Measurements from ENCODE around the gene TBK1. TPM values are rescaled to one million over a fixed set of nuclear protein-coding genes. Genes with fewer than 3 reads are reported as not detected.
"Not testable (repeated sequence)": the region's sequence is repeated elsewhere in the genome, so short reads cannot be mapped to it uniquely, and the experiment has no call there.

TBK1 gene
- total RNA-seq, 2 experiments from 2014 or later = 22.7 to 29.5 TPM

GRCh38 chr12:64522807-64523206, 70.9 kb downstream of the TBK1 start:
- no TSS peak for BruUV-seq (replicated peaks)
- DNase-seq (ENCODE audit: low spot score) = no peak
- intact Hi-C loops (cut with micrococcal nuclease; ENCODE audit: unreplicated experiment) = no loop called here
- Histone ChIP-seq H3K4me1 (ENCODE audit: insufficient read depth, low read length, poor library complexity, severe bottlenecking) (no peaks in the 10 kb centered on the region), H3K4me2 (ENCODE audit: low read length) (no peak overlapping the region), H2AFZ (ENCODE audit: low read length) (no peak overlapping the region), H3K4me3 (ENCODE audit: low read depth, low read length, poor library complexity, severe bottlenecking) (no peak overlapping the region), H3K9me3 (ENCODE audit: low read length) (no peaks in the 10 kb centered on the region), H3K27ac (ENCODE audit: low read depth, low read length, poor library complexity, severe bottlenecking) (no peak overlapping the region), H3K79me2 (ENCODE audit: insufficient read depth, low read depth, low read length) (no peaks in the 10 kb centered on the region), H4K20me1 (ENCODE audit: insufficient read depth, low read length) (no peaks in the 10 kb centered on the region), H3K9me2 (ENCODE audit: insufficient read depth, low read length) (no peaks in the 10 kb centered on the region), H3K36me3 (ENCODE audit: insufficient read depth, low read length) (no peaks in the 10 kb centered on the region)
- TF ChIP-seq EZH2phosphoT487 (IDR thresholded peaks at IDR 0.05; ENCODE audit: borderline replicate concordance, low read depth, low read length) (no peak), CTCF (conservative IDR thresholded peaks at IDR 0.05; ENCODE audit: low read length) (no peak)
- POLR2A ChIA-PET = interaction anchor here (0.6 to 1.4 kb wide), 4 partner anchors 12 to 72 kb away, joined by 3 to 8 read pairs (median 4); no protein-coding TSS in a partner anchor
- CTCF ChIA-PET (ENCODE audit: unreplicated experiment) = no interaction called here

- H4K20me1 ChIP-seq (ENCODE audit: insufficient read depth, low read length); CTCF ChIA-PET (ENCODE audit: unreplicated experiment); H3K36me3 ChIP-seq (ENCODE audit: insufficient read depth, low read length); H3K4me2 ChIP-seq (ENCODE audit: low read length); H3K9me2 ChIP-seq (ENCODE audit: insufficient read depth, low read length); H3K4me3 ChIP-seq (ENCODE audit: low read depth, low read length, poor library complexity, severe bottlenecking); H3K79me2 ChIP-seq (ENCODE audit: insufficient read depth, low read depth, low read length); DNase-seq (ENCODE audit: low spot score); H3K4me1 ChIP-seq (ENCODE audit: insufficient read depth, low read length, poor library complexity, severe bottlenecking); intact Hi-C loops (cut with micrococcal nuclease; ENCODE audit: unreplicated experiment); H2AFZ ChIP-seq (ENCODE audit: low read length); H3K27ac ChIP-seq (ENCODE audit: low read depth, low read length, poor library complexity, severe bottlenecking); BruUV-seq (replicated peaks); H3K9me3 ChIP-seq (ENCODE audit: low read length): not testable (repeated sequence)
- POLR2A ChIA-PET = interaction anchor here (0.6 to 1.4 kb wide), 4 partner anchors 9 to 71 kb away, joined by 3 read pairs; no protein-coding TSS in a partner anchor
These were observed 71.9 kb downstream of the TBK1 start for GRCh38 chr12:64523565-64524444.

GRCh38 chr12:64525461-64526160, 73.7 kb downstream of the TBK1 start:
- DNase-seq (ENCODE audit: low spot score) = no peak
- ChIA-PET POLR2A (interaction anchor here (0.6 to 1.1 kb wide), 2 partner anchors 30 to 221 kb away, joined by 3 read pairs; no protein-coding TSS in a partner anchor), CTCF (ENCODE audit: unreplicated experiment) (no interaction called here)
- TF ChIP-seq EZH2phosphoT487 (IDR thresholded peaks at IDR 0.05; ENCODE audit: borderline replicate concordance, low read depth, low read length) (no peak), CTCF (conservative IDR thresholded peaks at IDR 0.05; ENCODE audit: low read length) (no peak)
- Histone ChIP-seq H2AFZ (ENCODE audit: low read length) (no peak overlapping the region), H3K36me3 (ENCODE audit: insufficient read depth, low read length) (no peaks in the 10 kb centered on the region), H3K4me2 (ENCODE audit: low read length) (no peak overlapping the region), H3K4me1 (ENCODE audit: insufficient read depth, low read length, poor library complexity, severe bottlenecking) (no peaks in the 10 kb centered on the region), H3K79me2 (ENCODE audit: insufficient read depth, low read depth, low read length) (no peaks in the 10 kb centered on the region), H3K9me3 (ENCODE audit: low read length) (no peaks in the 10 kb centered on the region), H3K27ac (ENCODE audit: low read depth, low read length, poor library complexity, severe bottlenecking) (no peak overlapping the region), H4K20me1 (ENCODE audit: insufficient read depth, low read length) (no peaks in the 10 kb centered on the region), H3K4me3 (ENCODE audit: low read depth, low read length, poor library complexity, severe bottlenecking) (no peak overlapping the region), H3K9me2 (ENCODE audit: insufficient read depth, low read length) (no peaks in the 10 kb centered on the region)
- BruUV-seq (replicated peaks) = no TSS peak
- intact Hi-C loops (cut with micrococcal nuclease; ENCODE audit: unreplicated experiment) = no loop called here

Data from OCI-LY7 (cell line).